Heart left ventricle (tissue), 13 donors: ENCODE results near the gene PRMT3.
"Not testable (repeated sequence)": the region's sequence is repeated elsewhere in the genome, so short reads cannot be mapped to it uniquely, and the experiment has no call there.

Source experiments
- CTCF ChIP-seq, 12 donors: fragments of 200-600 bp; sonication (generic) in 4 of 12; IDR thresholded peaks; one replicate each; pipeline versions ENCODE4 v1.5.0 to v1.8.0; 2018 to 2022; ENCODE audit warnings: antibody characterized with exemption in 12 of 12, mild to moderate bottlenecking in 5 of 12
- POLR2A ChIP-seq, 2 donors: fragments of 450-650 bp; IDR thresholded peaks; one replicate each; pipeline ENCODE4 v1.6.1; 2017; ENCODE audit warnings: antibody characterized with exemption in 2 of 2, mild to moderate bottlenecking in 2 of 2, moderate library complexity in 2 of 2
- donor health status: ischemic (EF 13 %, LVEDD 7.1; RV severe dilation, severe dysfunction).
- donor health status: DM: no; HTN: yes; CAD: no.
- donor health status: DM: no; HTN: no; CAD: no.
- donor health status: ischemic (EF 25% LVEDD 6.9; RV normal size, moderate dysfunction).
- donor health status: ischemic (EF 25% LVEDD 5.7; RV mildly dilated, moderate dysfunction).
- donor health status: ischemic (EF 35%, LVEDD 5.7; RV mildly dilated, moderate dysfunction).
- donor health status: nonischemic (EF 11% LVEDD 7.7; RV severe dilation, severe dysfunction).
- donor health status: DM: yes; HTN: yes; CAD: no.
- donor health status: PGD.
- donor health status: ischemic (EF 29% LVEDD 5.4; RV normal size, mild dysfunction).
- donor health status: nonischemic (EF 23%, LVEDD 6.1; RV moderate dilation, normal function).

GRCh38 chr11:20471929-20472328 lies 84.4 kb downstream of the PRMT3 start:
- TF ChIP-seq CTCF, POLR2A (IDR thresholded peaks at IDR 0.05): not testable (repeated sequence)
